ENCODE results near the gene ADGRL4. TPM values are rescaled to one million over a fixed set of nuclear protein-coding genes. Genes with fewer than 3 reads are reported as not detected.

The ADGRL4 gene
- total and polyA plus RNA-seq, 11 donors, result 9.0 to 41.1 (median 17.7) TPM

DNA sequence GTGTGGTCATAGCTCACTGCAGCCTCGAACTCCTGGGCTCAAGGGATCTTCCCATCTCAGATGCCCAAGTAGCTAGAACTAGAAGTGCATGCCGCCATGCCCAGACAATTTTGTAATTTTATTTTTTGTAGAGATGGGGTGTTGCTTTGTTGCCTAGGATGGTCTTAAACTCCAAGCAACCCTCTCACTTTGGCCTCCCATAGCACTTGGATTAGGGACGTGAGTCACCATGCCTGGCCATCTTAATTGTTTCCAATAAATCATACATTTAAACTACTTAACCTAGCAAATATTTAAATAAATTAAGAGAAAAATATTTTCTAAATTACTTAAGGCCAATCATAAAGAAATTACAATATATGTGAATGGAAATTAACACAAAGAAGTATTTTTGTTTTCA is 35.1 kb upstream of the ADGRL4 start:
- ATAC-seq (no peak), DNase-seq (no peak)
- no peak for TF ChIP-seq POLR2A (IDR thresholded peaks at IDR 0.05)
- TF ChIP-seq, protein P1, sequence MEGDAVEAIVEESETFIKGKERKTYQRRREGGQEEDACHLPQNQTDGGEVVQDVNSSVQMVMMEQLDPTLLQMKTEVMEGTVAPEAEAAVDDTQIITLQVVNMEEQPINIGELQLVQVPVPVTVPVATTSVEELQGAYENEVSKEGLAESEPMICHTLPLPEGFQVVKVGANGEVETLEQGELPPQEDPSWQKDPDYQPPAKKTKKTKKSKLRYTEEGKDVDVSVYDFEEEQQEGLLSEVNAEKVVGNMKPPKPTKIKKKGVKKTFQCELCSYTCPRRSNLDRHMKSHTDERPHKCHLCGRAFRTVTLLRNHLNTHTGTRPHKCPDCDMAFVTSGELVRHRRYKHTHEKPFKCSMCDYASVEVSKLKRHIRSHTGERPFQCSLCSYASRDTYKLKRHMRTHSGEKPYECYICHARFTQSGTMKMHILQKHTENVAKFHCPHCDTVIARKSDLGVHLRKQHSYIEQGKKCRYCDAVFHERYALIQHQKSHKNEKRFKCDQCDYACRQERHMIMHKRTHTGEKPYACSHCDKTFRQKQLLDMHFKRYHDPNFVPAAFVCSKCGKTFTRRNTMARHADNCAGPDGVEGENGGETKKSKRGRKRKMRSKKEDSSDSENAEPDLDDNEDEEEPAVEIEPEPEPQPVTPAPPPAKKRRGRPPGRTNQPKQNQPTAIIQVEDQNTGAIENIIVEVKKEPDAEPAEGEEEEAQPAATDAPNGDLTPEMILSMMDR (IDR thresholded peaks at IDR 0.05), result no peak
- no peak overlapping the region for H3K27ac ChIP-seq
- no peaks in the 10 kb centered on the region for H3K4me1 ChIP-seq
- H3K9me3 ChIP-seq, result peaks cover 0 to 18% (median 9%) of the 10 kb centered on the region in 12 donors
- 90 to 94% (median 92%) methylated on average over 3 of the region's 3 CpGs for WGBS, 4 donors
- intact Hi-C loops (cut with DNase I), result no loop called here
- no peak overlapping the region for H3K4me3 ChIP-seq
- H3K36me3 ChIP-seq, result no peaks in the 10 kb centered on the region
- no peaks in the 10 kb centered on the region for H3K27me3 ChIP-seq

DNA sequence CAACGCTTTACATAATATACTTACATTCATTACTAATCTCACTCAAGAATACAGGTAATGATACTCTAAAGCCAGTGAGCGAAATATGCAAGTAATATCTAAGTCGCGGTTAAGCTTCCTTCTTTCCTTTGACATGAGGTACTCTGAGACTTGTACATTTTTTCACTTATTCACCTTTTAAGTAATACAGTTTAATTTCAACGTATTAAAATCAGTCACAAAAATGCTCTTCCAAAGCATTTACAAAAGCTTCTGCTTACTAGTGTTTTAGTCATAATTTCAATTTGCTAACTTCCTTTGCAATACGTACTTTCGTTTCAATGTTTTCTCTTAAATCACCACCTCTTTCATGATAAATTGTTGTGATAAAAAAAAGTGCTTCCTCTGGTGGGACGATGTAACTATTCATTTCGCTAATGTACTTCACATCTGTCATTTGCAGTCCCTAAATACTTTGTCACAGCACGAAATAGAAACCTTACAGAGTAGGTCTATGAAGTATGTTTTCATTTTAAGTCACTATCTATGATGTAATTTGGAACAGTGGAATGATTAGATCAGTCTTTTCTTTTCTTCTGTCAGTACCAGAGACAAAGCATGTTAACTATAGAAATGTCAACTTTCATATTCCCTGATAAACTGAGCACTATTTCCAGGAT is 34.0 kb upstream of the ADGRL4 start:
- H3K36me3 ChIP-seq, result no peaks in the 10 kb centered on the region
- peak overlapping the region in 10 of 12 donors; percentile 13 to 55 (median 38) for H3K4me3 ChIP-seq
- 46 to 57% (median 50%) methylated on average over 10 of the region's 10 CpGs for WGBS, 4 donors
- H3K27ac ChIP-seq, result peak overlapping the region in 8 of 12 donors; percentile 11 to 50 (median 38)
- DNase-seq (no peak), ATAC-seq (peak in 1 of 4 donors; percentile 39)
- TF ChIP-seq POLR2A (IDR thresholded peaks at IDR 0.05), result no peak
- TF ChIP-seq, protein P1 (IDR thresholded peaks at IDR 0.05), result no peak
- H3K4me1 ChIP-seq, result no peaks in the 10 kb centered on the region
- no peaks in the 10 kb centered on the region for H3K27me3 ChIP-seq
- intact Hi-C loops (cut with DNase I), result no loop called here
- H3K9me3 ChIP-seq, result peaks cover 0 to 19% (median 11%) of the 10 kb centered on the region in 12 donors

DNA sequence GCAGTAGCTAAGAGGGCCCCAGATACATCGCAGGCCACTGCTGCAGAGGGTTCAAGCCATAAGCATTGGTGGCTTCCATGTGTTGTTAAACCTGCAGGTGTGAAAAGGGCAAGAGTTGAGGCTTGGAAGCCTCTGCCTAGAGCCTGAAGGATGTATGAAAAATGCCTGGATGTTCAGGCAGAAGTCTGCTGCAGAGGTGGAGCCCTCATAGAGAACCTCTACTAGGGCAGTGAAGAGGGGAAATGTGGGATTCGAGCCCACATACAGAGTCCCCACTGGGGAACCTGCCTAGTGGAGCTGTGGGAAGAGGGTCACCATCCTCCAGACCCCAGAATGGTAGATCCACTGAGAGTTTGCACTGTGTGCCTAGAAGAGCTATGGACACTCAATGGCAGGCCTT is 30.6 kb upstream of the ADGRL4 start:
- no peak for ATAC-seq
- H3K4me3 ChIP-seq, result no peak overlapping the region
- 71 to 87% (median 77%) methylated on average over 2 of the region's 2 CpGs for WGBS, 4 donors

DNA sequence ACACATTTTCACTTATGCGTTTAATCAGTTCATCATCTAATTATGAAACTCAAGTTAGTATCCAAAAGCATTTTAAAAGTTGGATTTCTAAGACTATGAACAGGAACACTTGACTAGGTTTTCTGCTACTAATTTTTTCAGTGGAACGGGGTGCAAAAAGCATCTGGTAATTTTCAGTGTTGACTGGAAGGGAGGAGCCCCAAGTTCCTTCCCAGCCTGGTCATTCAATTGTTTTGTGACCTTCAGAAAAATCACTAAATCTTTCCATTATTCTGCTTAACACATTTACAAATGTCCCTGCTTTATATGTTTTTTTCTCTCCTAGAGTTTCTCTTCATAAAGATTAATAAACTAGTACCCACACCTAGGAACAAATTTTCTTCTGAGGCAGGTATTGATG is 6.0 kb upstream of the ADGRL4 start:
- no peak for TF ChIP-seq POLR2A (IDR thresholded peaks at IDR 0.05)
- TF ChIP-seq, protein P1 (IDR thresholded peaks at IDR 0.05), result no peak
- WGBS, 4 donors, result 57 to 70% (median 62%) methylated on average over 2 of the region's 2 CpGs
- Histone ChIP-seq H3K36me3 (no peaks in the 10 kb centered on the region), H3K27ac (peak overlapping the region in 8 of 12 donors; percentile 0 to 43 (median 36)), H3K4me1 (peaks cover 0 to 14% (median 0%) of the 10 kb centered on the region in 12 donors), H3K4me3 (no peak overlapping the region), H3K27me3 (no peaks in the 10 kb centered on the region), H3K9me3 (no peaks in the 10 kb centered on the region)
- ATAC-seq (peak in 1 of 4 donors; percentile 62), DNase-seq (no peak)
- intact Hi-C loops (cut with DNase I), result loop anchor here in 1 of 10 donors (5.0 kb wide), 1 partner anchor 70 kb away; no protein-coding TSS in a partner anchor

More for the DNA sequence above, 30.6 kb upstream of the ADGRL4 start:
- Histone ChIP-seq H3K4me1 (no peaks in the 10 kb centered on the region), H3K27ac (no peak overlapping the region), H3K36me3 (no peaks in the 10 kb centered on the region), H3K9me3 (peaks cover 0 to 19% (median 11%) of the 10 kb centered on the region in 12 donors), H3K27me3 (no peaks in the 10 kb centered on the region)
- intact Hi-C loops (cut with DNase I), result no loop called here
- no peak for DNase-seq
- TF ChIP-seq, protein P1 (IDR thresholded peaks at IDR 0.05), result no peak
- no peak for TF ChIP-seq POLR2A (IDR thresholded peaks at IDR 0.05)
